Measurements from ENCODE around the gene CORO2B. TPM values are rescaled to one million over a fixed set of nuclear protein-coding genes. Genes with fewer than 3 reads are reported as not detected.

Gene CORO2B
- total RNA-seq, 1 experiment from 2014 or later, result 0.59 TPM

GRCh38 chr15:68538311-68538710 lies 40.5 kb upstream of the CORO2B start:
- no TSS peak for BruUV-seq (replicated peaks)
- H3K4me3 ChIP-seq, result no peak overlapping the region
- H3K4me1 ChIP-seq (replicated peaks; ENCODE audit: insufficient read depth), result no peaks in the 10 kb centered on the region
- H3K36me3 ChIP-seq (ENCODE audit: low read depth), result no peaks in the 10 kb centered on the region
- TF ChIP-seq CTCF (conservative IDR thresholded peaks at IDR 0.05), result no peak
- no peak for TF ChIP-seq EZH2 (IDR thresholded peaks at IDR 0.05; ENCODE audit: low read depth)
- no peaks in the 10 kb centered on the region for H3K9me3 ChIP-seq (ENCODE audit: insufficient read depth, low read depth)
- no peaks in the 10 kb centered on the region for H3K27me3 ChIP-seq (ENCODE audit: insufficient read depth, low read depth)
- ChIA-PET CTCF (interaction anchor here (0.5 to 0.6 kb wide), 2 partner anchors 14 to 139 kb away, joined by 3 read pairs; no protein-coding TSS in a partner anchor), POLR2A (ENCODE audit: unreplicated experiment) (no interaction called here)
- H3F3A ChIP-seq (ENCODE audit: insufficient read depth, low read depth), result no peaks in the 10 kb centered on the region
- no peak for DNase-seq
- no peak overlapping the region for H2AFZ ChIP-seq
- H3K9me2 ChIP-seq (ENCODE audit: insufficient read depth), result no peaks in the 10 kb centered on the region
- intact Hi-C loops (cut with micrococcal nuclease; ENCODE audit: unreplicated experiment), result no loop called here
- H3K4me2 ChIP-seq, result no peak overlapping the region
- no peaks in the 10 kb centered on the region for H4K20me1 ChIP-seq (ENCODE audit: insufficient read depth)
- H3K79me2 ChIP-seq (ENCODE audit: low read depth), result no peaks in the 10 kb centered on the region
- H3K27ac ChIP-seq, result no peak overlapping the region

- no peak for DNase-seq
- intact Hi-C loops (cut with micrococcal nuclease; ENCODE audit: unreplicated experiment), result loop anchor here (1.0 kb wide), 1 partner anchor 21 kb away; no protein-coding TSS in a partner anchor
- Histone ChIP-seq H3K27me3 (ENCODE audit: insufficient read depth, low read depth) (no peaks in the 10 kb centered on the region), H3K4me3 (no peak overlapping the region), H3F3A (ENCODE audit: insufficient read depth, low read depth) (no peaks in the 10 kb centered on the region), H3K4me2 (no peak overlapping the region), H3K27ac (no peak overlapping the region), H2AFZ (no peak overlapping the region), H3K9me3 (ENCODE audit: insufficient read depth, low read depth) (no peaks in the 10 kb centered on the region), H3K79me2 (ENCODE audit: low read depth) (no peaks in the 10 kb centered on the region), H3K9me2 (ENCODE audit: insufficient read depth) (no peaks in the 10 kb centered on the region), H4K20me1 (ENCODE audit: insufficient read depth) (no peaks in the 10 kb centered on the region), H3K36me3 (ENCODE audit: low read depth) (no peaks in the 10 kb centered on the region), H3K4me1 (replicated peaks; ENCODE audit: insufficient read depth) (no peaks in the 10 kb centered on the region)
- POLR2A ChIA-PET (ENCODE audit: unreplicated experiment), result no interaction called here
- CTCF ChIA-PET, result interaction anchor here (0.6 kb wide), 1 partner anchor 294 kb away, joined by 10 read pairs; no protein-coding TSS in a partner anchor
- TF ChIP-seq EZH2 (IDR thresholded peaks at IDR 0.05; ENCODE audit: low read depth) (no peak), CTCF (conservative IDR thresholded peaks at IDR 0.05) (no peak)
- no TSS peak for BruUV-seq (replicated peaks)
These were observed 37.0 kb upstream of the CORO2B start for GRCh38 chr15:68541743-68542142.

- no peak overlapping the region for H3K27ac ChIP-seq
- H3K79me2 ChIP-seq (ENCODE audit: low read depth), result no peaks in the 10 kb centered on the region
- no peaks in the 10 kb centered on the region for H3K9me3 ChIP-seq (ENCODE audit: insufficient read depth, low read depth)
- H3K36me3 ChIP-seq (ENCODE audit: low read depth), result no peaks in the 10 kb centered on the region
- no peaks in the 10 kb centered on the region for H3K4me1 ChIP-seq (replicated peaks; ENCODE audit: insufficient read depth)
- no peak overlapping the region for H2AFZ ChIP-seq
- no peak overlapping the region for H3K4me2 ChIP-seq
- H3K4me3 ChIP-seq, result no peak overlapping the region
- DNase-seq, result no peak
- H3K9me2 ChIP-seq (ENCODE audit: insufficient read depth), result no peaks in the 10 kb centered on the region
- POLR2A ChIA-PET (ENCODE audit: unreplicated experiment), result no interaction called here
- H4K20me1 ChIP-seq (ENCODE audit: insufficient read depth), result no peaks in the 10 kb centered on the region
- H3K27me3 ChIP-seq (ENCODE audit: insufficient read depth, low read depth), result no peaks in the 10 kb centered on the region
- TF ChIP-seq EZH2 (IDR thresholded peaks at IDR 0.05; ENCODE audit: low read depth), result no peak
- no peak for TF ChIP-seq CTCF (conservative IDR thresholded peaks at IDR 0.05)
- intact Hi-C loops (cut with micrococcal nuclease; ENCODE audit: unreplicated experiment), result loop anchor here (1.0 kb wide), 1 partner anchor 22 kb away; no protein-coding TSS in a partner anchor
- H3F3A ChIP-seq (ENCODE audit: insufficient read depth, low read depth), result no peaks in the 10 kb centered on the region
- BruUV-seq (replicated peaks), result no TSS peak
- CTCF ChIA-PET, result interaction anchor here (0.6 kb wide), 1 partner anchor 294 kb away, joined by 10 read pairs; no protein-coding TSS in a partner anchor
These were observed 36.4 kb upstream of the CORO2B start for GRCh38 chr15:68542348-68542747.

Data from PC-9 (cell line).